Fibroblast of lung (primary cell): ENCODE data around the gene SCGN.

Experiments used
- EZH2 ChIP-seq: IDR thresholded peaks from 2 replicates; pipeline ENCODE4 v1.5.1; 2012; ENCODE audit warnings: low read length, control low read depth, mild to moderate bottlenecking; ENCODE audit errors: missing control alignments
- TF ChIP-seq, protein P1 (sequence below), 2 donors: IDR thresholded peaks in 1 of 2; conservative IDR thresholded peaks in 1 of 2; 1 replicate in 1 of 2; 2 replicates in 1 of 2; pipeline ENCODE4 v1.5.1; 2011 to 2012; ENCODE audit warnings: low read length in 2 of 2, control low read depth in 1 of 2, inconsistent platforms in 1 of 2, low read depth in 1 of 2, mild to moderate bottlenecking in 1 of 2

GRCh38 chr6:25659633-25660368, 7.8 kb downstream of the SCGN start:
- TF ChIP-seq, protein P1, sequence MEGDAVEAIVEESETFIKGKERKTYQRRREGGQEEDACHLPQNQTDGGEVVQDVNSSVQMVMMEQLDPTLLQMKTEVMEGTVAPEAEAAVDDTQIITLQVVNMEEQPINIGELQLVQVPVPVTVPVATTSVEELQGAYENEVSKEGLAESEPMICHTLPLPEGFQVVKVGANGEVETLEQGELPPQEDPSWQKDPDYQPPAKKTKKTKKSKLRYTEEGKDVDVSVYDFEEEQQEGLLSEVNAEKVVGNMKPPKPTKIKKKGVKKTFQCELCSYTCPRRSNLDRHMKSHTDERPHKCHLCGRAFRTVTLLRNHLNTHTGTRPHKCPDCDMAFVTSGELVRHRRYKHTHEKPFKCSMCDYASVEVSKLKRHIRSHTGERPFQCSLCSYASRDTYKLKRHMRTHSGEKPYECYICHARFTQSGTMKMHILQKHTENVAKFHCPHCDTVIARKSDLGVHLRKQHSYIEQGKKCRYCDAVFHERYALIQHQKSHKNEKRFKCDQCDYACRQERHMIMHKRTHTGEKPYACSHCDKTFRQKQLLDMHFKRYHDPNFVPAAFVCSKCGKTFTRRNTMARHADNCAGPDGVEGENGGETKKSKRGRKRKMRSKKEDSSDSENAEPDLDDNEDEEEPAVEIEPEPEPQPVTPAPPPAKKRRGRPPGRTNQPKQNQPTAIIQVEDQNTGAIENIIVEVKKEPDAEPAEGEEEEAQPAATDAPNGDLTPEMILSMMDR (conservative IDR thresholded peaks at IDR 0.05 in 1 of 2, IDR thresholded peaks at IDR 0.05 in 1 of 2; ENCODE audit: low read depth in 1 of 2, low read length in 2 of 2), result no peak
- TF ChIP-seq EZH2, result no peak
